Stimulated activated CD4-positive, alpha-beta T cell treated with anti-CD3 and anti-CD28 coated beads, Interleukin-4, amount 100 ng/mL, for 48 hours (primary cell): ENCODE results near the gene PHRF1.

Experiments
- DNase-seq, 2 donors: peaks; one replicate each; pipeline ENCODE4 v3.0.0-alpha.2; 2020; ENCODE audit warnings: low read depth in 2 of 2

Gene PHRF1

GRCh38 chr11:596374-596773 lies 20.1 kb downstream of the PHRF1 start:
- no peak for DNase-seq

- no peak for DNase-seq
These were observed 21.0 kb downstream of the PHRF1 start for GRCh38 chr11:597166-597725.

GRCh38 chr11:598005-598680 lies 21.9 kb downstream of the PHRF1 start:
- no peak for DNase-seq

- DNase-seq, result no peak
These were observed 25.4 kb downstream of the PHRF1 start for GRCh38 chr11:601573-602245.

GRCh38 chr11:603154-603553 lies 26.9 kb downstream of the PHRF1 start:
- no peak for DNase-seq

GRCh38 chr11:605286-606129 lies 29.2 kb downstream of the PHRF1 start:
- DNase-seq, result no peak

- no peak for DNase-seq
These were observed 30.0 kb downstream of the PHRF1 start for GRCh38 chr11:606245-606644.

- no peak for DNase-seq
These were observed 30.9 kb downstream of the PHRF1 start for GRCh38 chr11:607020-607780.

- DNase-seq, result no peak
These were observed 31.8 kb downstream of the PHRF1 start for GRCh38 chr11:607971-608659.

- DNase-seq, result no peak
These were observed 32.6 kb downstream of the PHRF1 start for GRCh38 chr11:608791-609251.

- no peak for DNase-seq
These were observed 33.1 kb downstream of the PHRF1 start for GRCh38 chr11:609341-609811.

- no peak for DNase-seq
These were observed 34.0 kb downstream of the PHRF1 start for GRCh38 chr11:610146-610801.

GRCh38 chr11:611001-611996 lies 35.0 kb downstream of the PHRF1 start:
- DNase-seq, result no peak

GRCh38 chr11:612201-612960 lies 36.1 kb downstream of the PHRF1 start:
- DNase-seq, result no peak

GRCh38 chr11:612961-613300 lies 36.7 kb downstream of the PHRF1 start:
- DNase-seq, result no peak

GRCh38 chr11:613369-613968 lies 37.2 kb downstream of the PHRF1 start:
- peak; percentile 76 to 81 for DNase-seq

GRCh38 chr11:614021-614622 lies 37.9 kb downstream of the PHRF1 start:
- DNase-seq, result no peak
